ENCODE results near the gene ADRA2C.

The ADRA2C gene

DNA sequence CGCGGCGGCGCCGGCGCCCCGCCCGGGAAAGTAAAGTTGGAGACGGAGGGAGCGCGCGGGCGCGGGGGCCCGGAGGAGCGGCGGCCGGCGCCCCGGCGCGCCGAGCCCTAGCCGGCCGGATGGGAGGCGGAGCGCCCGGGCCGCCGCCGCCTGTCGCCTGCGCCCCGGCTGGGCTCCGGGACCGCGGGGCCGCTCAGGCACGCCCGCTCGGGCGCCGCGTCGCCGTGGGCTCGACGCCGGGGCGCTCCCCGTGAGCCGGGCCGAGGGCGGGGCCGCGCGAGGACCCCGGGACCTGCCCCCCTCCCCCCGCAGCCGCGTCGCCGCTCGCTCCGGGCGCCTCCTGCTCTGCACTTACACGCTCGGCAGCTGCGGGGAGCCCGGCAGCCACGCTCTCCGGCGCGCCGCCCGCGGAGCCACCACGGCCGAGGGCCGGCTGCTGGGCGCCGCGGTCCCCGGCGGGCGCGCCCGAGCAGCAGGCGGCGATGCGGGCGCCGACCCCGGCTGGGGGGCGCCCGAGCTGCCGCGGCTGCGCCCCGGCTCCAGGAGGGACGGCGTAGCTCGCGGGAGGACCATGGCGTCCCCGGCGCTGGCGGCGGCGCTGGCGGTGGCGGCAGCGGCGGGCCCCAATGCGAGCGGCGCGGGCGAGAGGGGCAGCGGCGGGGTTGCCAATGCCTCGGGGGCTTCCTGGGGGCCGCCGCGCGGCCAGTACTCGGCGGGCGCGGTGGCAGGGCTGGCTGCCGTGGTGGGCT, at the start of gene ADRA2C:
Gene ADRA2C, plus strand, starts transcription at position 350 of the 749 bp plus-strand sequence. Its CDS starts 222 bp downstream, at position 572.
- H3K4me3 ChIP-seq = peak within 1 kb of the TSS; percentile 74
- H3K27me3 ChIP-seq = peaks cover 18% of the 10 kb centered on the region
- peak within 1 kb of the TSS; percentile 65 for H3K9ac ChIP-seq
- H3K27ac ChIP-seq = peak within 1 kb of the TSS; percentile 35
- H4K20me1 ChIP-seq = peaks cover 42% of the 10 kb centered on the region
- peaks cover 76% of the 10 kb centered on the region for H3K4me1 ChIP-seq
- TF ChIP-seq Cebpa-rat (IDR thresholded peaks at IDR 0.05) = no peak
- H3K36me3 ChIP-seq = no peaks in the 10 kb centered on the region
- peak within 1 kb of the TSS; percentile 91 for H3K4me2 ChIP-seq
- no peaks in the 10 kb centered on the region for H3K9me3 ChIP-seq

DNA sequence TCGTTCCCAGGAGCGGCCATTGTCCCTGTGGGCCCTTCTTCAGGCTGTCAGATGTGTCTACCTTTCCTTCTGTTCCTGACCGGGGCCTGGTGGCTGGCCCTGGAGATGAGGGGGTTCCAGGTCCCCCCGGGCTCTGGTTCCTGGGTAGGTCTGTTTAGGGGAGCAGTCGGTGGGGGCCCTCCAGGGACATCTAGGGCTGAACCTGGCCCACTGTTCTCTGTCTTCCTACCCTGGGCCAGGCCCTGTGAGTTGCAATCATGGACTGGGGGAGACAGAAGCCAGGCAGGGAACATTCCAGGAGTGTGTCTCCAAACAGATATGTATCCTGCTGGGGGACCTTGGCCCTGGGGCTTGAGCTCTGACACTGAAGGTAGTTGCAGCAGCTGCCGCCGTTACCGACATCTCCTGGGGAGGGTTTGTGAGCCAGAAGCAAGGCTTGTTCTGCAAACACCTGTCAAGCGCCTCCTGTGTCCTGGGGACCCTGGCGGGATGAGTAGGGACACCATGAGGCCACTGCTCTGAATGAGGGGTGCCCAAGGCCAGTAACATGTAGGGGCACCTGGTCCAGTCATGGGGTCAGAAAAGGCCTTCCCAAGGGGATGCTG, 49.5 kb upstream of the ADRA2C start:
- H3K9me3 ChIP-seq = peaks cover 17% of the 10 kb centered on the region
- H3K4me1 ChIP-seq = peaks cover 45% of the 10 kb centered on the region
- H3K36me3 ChIP-seq = no peaks in the 10 kb centered on the region
- no peak overlapping the region for H3K9ac ChIP-seq
- no peak overlapping the region for H3K27ac ChIP-seq
- TF ChIP-seq Cebpa-rat (IDR thresholded peaks at IDR 0.05) = no peak
- H3K4me3 ChIP-seq = no peak overlapping the region
- H4K20me1 ChIP-seq = no peaks in the 10 kb centered on the region
- peak overlapping the region; percentile 79 for H3K4me2 ChIP-seq
- no peaks in the 10 kb centered on the region for H3K27me3 ChIP-seq

GRCh38 chr4:3717241-3717640, 48.9 kb upstream of the ADRA2C start:
- Histone ChIP-seq H3K36me3 (no peaks in the 10 kb centered on the region), H3K9me3 (peaks cover 17% of the 10 kb centered on the region), H3K27ac (no peak overlapping the region), H3K9ac (no peak overlapping the region), H3K4me1 (peaks cover 45% of the 10 kb centered on the region), H3K4me2 (peak overlapping the region; percentile 79; the same call in 1 of the 2 replicates), H4K20me1 (no peaks in the 10 kb centered on the region), H3K4me3 (no peak overlapping the region), H3K27me3 (no peaks in the 10 kb centered on the region)
- TF ChIP-seq Cebpa-rat (IDR thresholded peaks at IDR 0.05) = no peak

DNA sequence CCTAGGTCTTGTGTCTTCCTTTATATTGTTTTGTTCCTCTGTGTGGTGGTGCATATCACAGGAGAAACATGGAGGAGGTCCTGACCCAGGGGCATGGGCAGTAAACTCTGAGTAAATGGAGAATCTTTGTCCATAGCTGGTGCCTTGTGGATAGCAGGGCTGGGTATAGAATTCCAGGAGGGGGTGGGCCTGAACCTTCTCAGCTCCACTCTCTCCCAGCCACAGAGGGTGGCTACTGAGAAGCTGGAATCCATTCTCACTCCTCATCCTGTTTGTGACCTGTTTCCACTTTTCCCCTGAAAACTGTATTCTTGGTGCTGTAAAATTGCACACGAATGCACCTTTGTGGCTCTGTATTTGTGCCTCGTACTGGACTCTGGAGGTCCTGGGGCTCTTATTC, 47.7 kb upstream of the ADRA2C start:
- peaks cover 45% of the 10 kb centered on the region for H3K4me1 ChIP-seq

DNA sequence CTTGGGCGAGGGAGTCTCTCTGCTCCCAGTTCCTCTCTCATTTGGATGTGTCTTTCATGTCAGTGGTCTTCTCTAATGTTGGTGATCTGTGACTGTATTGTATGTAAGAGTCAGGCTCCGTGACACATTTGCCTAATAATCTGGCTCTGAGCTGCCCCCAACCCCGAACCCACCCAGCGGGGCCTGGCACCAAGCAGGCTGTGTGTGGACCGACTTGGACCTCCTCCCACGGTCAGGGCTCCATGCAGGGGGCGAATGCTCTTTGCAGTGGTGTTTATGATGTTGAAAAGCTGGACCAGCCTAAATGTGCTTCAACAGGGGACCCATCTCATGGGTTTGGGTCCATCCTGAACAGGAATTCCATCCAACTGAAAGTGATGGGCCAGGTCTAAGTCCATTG, 47.0 kb upstream of the ADRA2C start:
- peaks cover 2% of the 10 kb centered on the region; the same call in 1 of the 2 replicates for H3K27me3 ChIP-seq
- H3K27ac ChIP-seq = no peak overlapping the region
- peaks cover 17% of the 10 kb centered on the region for H3K9me3 ChIP-seq
- no peak overlapping the region for H3K4me3 ChIP-seq
- H3K4me2 ChIP-seq = no peak overlapping the region
- TF ChIP-seq Cebpa-rat (IDR thresholded peaks at IDR 0.05) = no peak
- no peaks in the 10 kb centered on the region for H3K36me3 ChIP-seq
- H4K20me1 ChIP-seq = no peaks in the 10 kb centered on the region
- H3K9ac ChIP-seq = no peak overlapping the region
- peaks cover 45% of the 10 kb centered on the region for H3K4me1 ChIP-seq

More for the DNA sequence above, 47.7 kb upstream of the ADRA2C start:
- Histone ChIP-seq H3K9me3 (peaks cover 17% of the 10 kb centered on the region), H4K20me1 (no peaks in the 10 kb centered on the region), H3K4me2 (no peak overlapping the region), H3K27me3 (no peaks in the 10 kb centered on the region; the same call in 1 of the 2 replicates), H3K4me3 (no peak overlapping the region), H3K27ac (no peak overlapping the region), H3K36me3 (no peaks in the 10 kb centered on the region), H3K9ac (no peak overlapping the region)
- TF ChIP-seq Cebpa-rat (IDR thresholded peaks at IDR 0.05) = no peak

GRCh38 chr4:3719836-3720235, 46.3 kb upstream of the ADRA2C start:
- Histone ChIP-seq H3K4me1 (peaks cover 39% of the 10 kb centered on the region), H3K27ac (no peak overlapping the region), H3K4me3 (no peak overlapping the region), H3K27me3 (peaks cover 9% of the 10 kb centered on the region), H3K36me3 (no peaks in the 10 kb centered on the region), H3K9me3 (peaks cover 17% of the 10 kb centered on the region), H3K4me2 (no peak overlapping the region), H4K20me1 (no peaks in the 10 kb centered on the region), H3K9ac (no peak overlapping the region)
- no peak for TF ChIP-seq Cebpa-rat (IDR thresholded peaks at IDR 0.05)

DNA sequence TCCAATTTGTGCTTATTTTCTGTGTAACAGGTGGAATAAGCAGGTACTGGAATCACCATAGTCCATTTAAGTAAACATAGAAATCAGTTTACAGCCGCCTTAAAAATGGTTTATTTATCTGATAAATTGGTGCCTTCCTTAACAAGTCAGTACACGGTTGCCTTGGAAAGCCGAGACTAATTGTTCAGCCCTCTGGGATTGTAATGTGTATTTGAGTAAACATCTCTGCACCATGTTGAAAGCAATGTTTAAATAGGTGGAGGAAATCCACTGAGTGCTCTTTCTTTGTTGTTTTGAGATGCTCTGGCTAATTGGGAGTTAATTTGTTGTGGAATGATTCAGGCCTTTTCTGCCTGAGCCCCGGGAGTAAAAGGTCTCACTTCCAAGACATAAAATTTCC, 45.7 kb upstream of the ADRA2C start:
- Histone ChIP-seq H3K4me3 (no peak overlapping the region), H3K4me2 (no peak overlapping the region), H3K27ac (no peak overlapping the region), H4K20me1 (no peaks in the 10 kb centered on the region; the same call in 1 of the 2 replicates), H3K27me3 (peaks cover 15% of the 10 kb centered on the region), H3K36me3 (no peaks in the 10 kb centered on the region), H3K9me3 (peaks cover 17% of the 10 kb centered on the region), H3K4me1 (peaks cover 39% of the 10 kb centered on the region), H3K9ac (no peak overlapping the region)
- TF ChIP-seq Cebpa-rat (IDR thresholded peaks at IDR 0.05) = no peak

DNA sequence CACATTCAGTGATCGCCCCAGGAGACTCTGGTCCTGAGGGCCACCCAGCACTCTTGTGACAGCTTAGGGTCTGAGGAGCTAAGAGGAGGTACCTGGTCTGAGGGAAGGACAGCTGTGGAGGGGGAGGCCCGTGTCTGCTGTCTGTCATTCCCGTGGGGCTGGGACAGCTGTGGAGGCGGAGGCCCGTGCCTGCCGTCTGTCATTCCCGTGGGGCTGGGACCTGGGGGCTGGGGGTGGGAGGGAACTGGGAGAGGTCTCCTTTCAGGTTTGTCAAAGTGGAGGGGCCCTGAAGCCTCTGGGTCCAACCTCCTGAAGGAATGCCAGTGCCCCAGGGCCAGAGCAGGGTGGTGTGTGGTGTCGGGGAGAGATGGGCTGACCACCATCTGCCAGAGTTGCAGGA, 45.0 kb upstream of the ADRA2C start:
- peaks cover 17% of the 10 kb centered on the region for H3K9me3 ChIP-seq
- peak overlapping the region; percentile 48 for H3K4me2 ChIP-seq
- peaks cover 18% of the 10 kb centered on the region for H3K27me3 ChIP-seq
- no peak for TF ChIP-seq Cebpa-rat (IDR thresholded peaks at IDR 0.05)
- no peak overlapping the region for H3K27ac ChIP-seq
- no peak overlapping the region for H3K9ac ChIP-seq
- H3K4me3 ChIP-seq = no peak overlapping the region
- no peaks in the 10 kb centered on the region; the same call in 1 of the 2 replicates for H4K20me1 ChIP-seq
- H3K4me1 ChIP-seq = peaks cover 31% of the 10 kb centered on the region
- H3K36me3 ChIP-seq = no peaks in the 10 kb centered on the region

DNA sequence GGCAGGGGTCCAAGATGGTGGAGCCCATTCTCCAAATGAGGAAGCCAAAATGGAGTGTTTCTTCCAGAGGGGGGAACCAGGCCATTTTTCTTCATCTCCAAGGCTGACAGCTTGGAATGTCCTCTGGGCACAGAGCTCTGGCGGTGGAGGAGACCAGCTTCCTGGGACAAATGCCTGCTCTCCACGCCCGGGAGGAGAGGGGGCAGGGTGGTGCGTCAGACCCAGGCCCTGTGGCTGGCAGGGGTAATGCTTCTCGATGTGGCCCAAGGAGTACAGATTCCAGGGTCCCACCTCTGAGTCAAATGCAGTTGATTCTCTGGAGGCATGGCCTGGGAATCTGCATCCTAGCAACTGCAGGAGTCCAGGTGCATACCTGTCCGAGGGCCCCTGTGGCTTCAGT, 44.6 kb upstream of the ADRA2C start:
- Histone ChIP-seq H4K20me1 (no peaks in the 10 kb centered on the region; the same call in 1 of the 2 replicates), H3K27me3 (peaks cover 21% of the 10 kb centered on the region), H3K4me1 (peaks cover 27% of the 10 kb centered on the region), H3K4me3 (no peak overlapping the region), H3K9me3 (peaks cover 17% of the 10 kb centered on the region), H3K36me3 (no peaks in the 10 kb centered on the region), H3K27ac (no peak overlapping the region), H3K4me2 (peak overlapping the region; percentile 48; the same call in 1 of the 2 replicates), H3K9ac (no peak overlapping the region)
- no peak for TF ChIP-seq Cebpa-rat (IDR thresholded peaks at IDR 0.05)
